Measurements from ENCODE around the gene KDM5A.
"Not testable (repeated sequence)": the region's sequence is repeated elsewhere in the genome, so short reads cannot be mapped to it uniquely, and the experiment has no call there.

- TF ChIP-seq POLR2A (IDR thresholded peaks at IDR 0.05; ENCODE audit: low read length); GATA1 (IDR thresholded peaks at IDR 0.05; ENCODE audit: low read depth, low read length): not testable (repeated sequence)
Observed at GRCh38 chr12:235967-236366, 153.2 kb downstream of the KDM5A start.

Data from erythroblast (primary cell).